ENCODE results near the gene TCF7L1. TPM values are rescaled to one million over a fixed set of nuclear protein-coding genes. Genes with fewer than 3 reads are reported as not detected.

TCF7L1 gene
- total and polyA plus RNA-seq, 12 donors: 4.5 to 10.9 (median 6.3) TPM

GRCh38 chr2:85355521-85355920 is 222.3 kb downstream of the TCF7L1 start:
- 77 to 81% methylated on average over 3 of the region's 3 CpGs for WGBS, 2 donors
- no peaks in the 10 kb centered on the region for H3K27me3 ChIP-seq
- DNase-seq (no peak), ATAC-seq (no peak)
- intact Hi-C loops (cut with DNase I): loop anchor here in 1 of 10 donors (5.0 kb wide), 1 partner anchor 182 kb away; the partner anchor contains the start of gene MAT2A
- peaks cover 0 to 62% (median 8%) of the 10 kb centered on the region in 9 donors for H3K36me3 ChIP-seq
- no peak for TF ChIP-seq CTCF (IDR thresholded peaks at IDR 0.05)
- peak overlapping the region; percentile 52 to 87 (median 68) for H3K4me3 ChIP-seq
- H3K9me3 ChIP-seq: no peaks in the 10 kb centered on the region
- peak overlapping the region in 2 of 10 donors; percentile 90 to 91 for H3K27ac ChIP-seq
- peaks cover 0 to 46% (median 22%) of the 10 kb centered on the region in 9 donors for H3K4me1 ChIP-seq

GRCh38 chr2:85356186-85356585 is 223.0 kb downstream of the TCF7L1 start:
- Histone ChIP-seq H3K4me3 (no peak overlapping the region), H3K27ac (no peak overlapping the region), H3K9me3 (no peaks in the 10 kb centered on the region), H3K27me3 (no peaks in the 10 kb centered on the region), H3K4me1 (peaks cover 0 to 46% (median 22%) of the 10 kb centered on the region in 9 donors), H3K36me3 (peaks cover 0 to 62% (median 1%) of the 10 kb centered on the region in 9 donors)
- ATAC-seq (no peak), DNase-seq (no peak)
- 57 to 73% methylated on average over 2 of the region's 2 CpGs for WGBS, 2 donors
- intact Hi-C loops (cut with DNase I): loop anchor here in 1 of 10 donors (5.0 kb wide), 1 partner anchor 181 kb away; the partner anchor contains the start of gene MAT2A
- TF ChIP-seq CTCF (IDR thresholded peaks at IDR 0.05): no peak

GRCh38 chr2:85357736-85358135 is 224.5 kb downstream of the TCF7L1 start:
- no peak for ATAC-seq
- H3K4me1 ChIP-seq: peaks cover 0 to 42% (median 22%) of the 10 kb centered on the region in 9 donors
- 92 to 94% methylated on average over 3 of the region's 3 CpGs for WGBS, 2 donors
- H3K4me3 ChIP-seq: no peak overlapping the region
- no peaks in the 10 kb centered on the region for H3K9me3 ChIP-seq
- peaks cover 0 to 71% (median 8%) of the 10 kb centered on the region in 9 donors for H3K36me3 ChIP-seq
- DNase-seq: no peak
- H3K27me3 ChIP-seq: no peaks in the 10 kb centered on the region
- intact Hi-C loops (cut with DNase I): loop anchor here in 1 of 10 donors (5.0 kb wide), 1 partner anchor 180 kb away; the partner anchor contains the start of gene MAT2A
- no peak for TF ChIP-seq CTCF (IDR thresholded peaks at IDR 0.05)
- H3K27ac ChIP-seq: no peak overlapping the region

Other genes starting within 250 kb of the TCF7L1 start
- 1,000 to 10,000 TPM in 2 of 10 donors, 100 to 1,000 TPM in 8; 217 to 1,060 (median 297) TPM for gene TMSB10, start 227.7 kb upstream of the TCF7L1 start, total RNA-seq
- 1,000 to 10,000 TPM; 1,049 to 2,308 TPM for gene TMSB10, start 227.7 kb upstream of the TCF7L1 start, polyA plus RNA-seq
- gene KCMF1, start 162.2 kb upstream of the TCF7L1 start, total RNA-seq: 10 to 100 TPM; 69.0 to 89.5 (median 81.0) TPM
- gene KCMF1, start 162.2 kb upstream of the TCF7L1 start, polyA plus RNA-seq: 10 to 100 TPM in 1 of 2 donors, 1 to 10 TPM in 1; 6.9 to 39.4 TPM
- gene TGOLN2, start 194.6 kb downstream of the TCF7L1 start, total RNA-seq: 10 to 100 TPM; 66.2 to 99.9 (median 78.4) TPM
- 10 to 100 TPM; 12.1 to 23.0 TPM for gene TGOLN2, start 194.6 kb downstream of the TCF7L1 start, polyA plus RNA-seq
- 10 to 100 TPM; 27.9 to 87.4 (median 35.6) TPM for gene RETSAT, start 221.1 kb downstream of the TCF7L1 start, total RNA-seq
- 10 to 100 TPM; 20.3 to 52.4 TPM for gene RETSAT, start 221.1 kb downstream of the TCF7L1 start, polyA plus RNA-seq
- 10 to 100 TPM in 1 of 10 donors, 1 to 10 TPM in 9; 7.3 to 12.5 (median 8.8) TPM for gene ELMOD3, start 221.4 kb downstream of the TCF7L1 start, total RNA-seq
- gene ELMOD3, start 221.4 kb downstream of the TCF7L1 start, polyA plus RNA-seq: 10 to 100 TPM; 11.4 to 23.8 TPM